ENCODE results near the gene ANKRD36C. TPM values are rescaled to one million over a fixed set of nuclear protein-coding genes. Genes with fewer than 3 reads are reported as not detected.
"Not testable (repeated sequence)": the region's sequence is repeated elsewhere in the genome, so short reads cannot be mapped to it uniquely, and the experiment has no call there.

ANKRD36C gene
- total RNA-seq, 4 donors from 2014 or later, result 68.2 to 69.7 (median 69.2) TPM

DNA sequence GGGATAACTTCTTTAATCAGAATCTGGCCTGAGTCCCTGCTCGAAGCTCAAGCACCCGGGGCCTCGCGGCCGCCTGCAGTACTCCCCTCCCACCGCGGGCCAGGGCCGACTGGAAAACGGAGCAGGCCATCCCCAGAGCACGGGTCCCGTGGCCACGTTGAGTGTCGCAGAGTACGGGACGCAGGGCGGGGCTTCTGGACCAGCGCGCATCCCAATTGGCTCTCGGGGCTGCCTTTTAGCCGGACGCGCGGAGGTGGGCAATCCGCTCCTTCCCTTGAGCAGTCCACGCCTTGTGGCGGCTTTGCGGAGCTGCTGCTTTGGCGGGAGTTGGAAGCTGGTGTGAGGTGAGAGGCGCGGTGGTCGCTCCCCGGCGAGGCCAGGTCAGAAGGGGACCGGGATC lies 202.2 kb downstream of the ANKRD36C start:
- not testable (repeated sequence) for H3K27ac ChIP-seq; H3K4me1 ChIP-seq; H3K36me3 ChIP-seq; H3K27me3 ChIP-seq; H3K9me3 ChIP-seq; H3K4me3 ChIP-seq; DNase-seq (ENCODE audit: low spot score in 2 of 2)
- WGBS, 2 donors, result no CpG with 5 or more reads among the region's 34 CpGs

DNA sequence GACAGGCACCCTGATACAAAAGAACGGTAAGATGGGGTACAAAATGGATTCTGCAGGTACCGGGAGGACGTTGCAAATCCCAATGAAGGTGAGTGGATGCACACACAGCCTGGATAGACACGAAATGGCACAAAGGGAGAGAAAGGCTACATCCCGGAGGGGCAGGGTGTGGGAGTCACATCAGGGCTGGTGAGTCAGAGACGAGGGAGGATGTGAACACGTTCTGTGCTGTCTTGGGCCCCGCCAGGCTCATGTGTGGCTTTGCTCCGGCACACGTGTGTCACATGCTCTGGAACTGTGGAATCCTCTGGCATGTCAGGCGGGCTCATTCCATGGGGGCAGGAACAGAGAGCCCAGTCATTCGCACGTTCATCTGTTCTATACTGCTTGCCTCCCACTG lies 203.0 kb downstream of the ANKRD36C start:
- H3K27ac ChIP-seq; H3K9me3 ChIP-seq; H3K27me3 ChIP-seq; DNase-seq (ENCODE audit: low spot score in 2 of 2); H3K4me1 ChIP-seq; H3K4me3 ChIP-seq; H3K36me3 ChIP-seq: not testable (repeated sequence)
- no CpG with 5 or more reads among the region's 13 CpGs for WGBS, 2 donors

Small RNAs within 50 kb of the gene (small RNA-seq; reads per million reads assigned to genes)
- not detected for gene RN7SL210P

Other genes with a start within 250 kb of the ANKRD36C start
- 10 to 100 TPM in 1 of 4 donors, 1 to 10 TPM in 3; 4.2 to 12.4 (median 6.4) TPM for gene GPAT2, start 43.1 kb upstream of the ANKRD36C start, total RNA-seq
- gene ADRA2B, start 124.7 kb upstream of the ANKRD36C start, total RNA-seq, result 1 to 10 TPM; 2.1 to 5.0 (median 4.7) TPM
- under 1 TPM in 1 of 4 donors, not detected in 3; 0.60 TPM for gene ASTL, start 146.7 kb upstream of the ANKRD36C start, total RNA-seq
- 10 to 100 TPM; 14.0 to 21.1 (median 15.6) TPM for gene DUSP2, start 153.6 kb upstream of the ANKRD36C start, total RNA-seq
- gene STARD7, start 217.0 kb upstream of the ANKRD36C start, total RNA-seq, result 100 to 1,000 TPM in 1 of 4 donors, 10 to 100 TPM in 3; 77.3 to 111 (median 85.0) TPM